GM12878 (cell line): ENCODE measurements around the gene PQBP1. TPM values are rescaled to one million over a fixed set of nuclear protein-coding genes. Genes with fewer than 3 reads are reported as not detected.
A peak's percentile ranks its signal among the peaks of the same experiment; 100 is the strongest.

Experiments
- ATAC-seq: fragments of 200-7000 bp; cut with Tn5 transposase; 3 replicates; pipeline ENCODE4 v1.9.1; 2020; ENCODE audit warnings: mild to moderate bottlenecking, moderate library complexity
- BruUV-seq: library from RNA; stranded (reverse); fragments of 400-500 nt; replicated peaks from 2 replicates; lab custom pipeline; 2021; lab: Mats Ljungman, UMichigan
- CTCF ChIA-PET: fragments of 300-600 bp; sonication (Branson Sonifier 250); formaldehyde crosslinking; extraction: SDS; loops from one replicate; lab custom pipeline; 2021; ENCODE audit warnings: inconsistent platforms; lab: Yijun Ruan, JAX
- POLR2A ChIA-PET: fragments of 350-600 bp; formaldehyde crosslinking; extraction: SDS; loops from one replicate; lab custom pipeline; 2021; ENCODE audit warnings: inconsistent platforms; lab: Charles Lee
- RAD21 ChIA-PET: fragments of 300-600 bp; sonication (Branson Sonifier 250); formaldehyde crosslinking; loops from one replicate; lab custom pipeline; 2023; ENCODE audit warnings: antibody characterized with exemption; ENCODE audit not compliant: unreplicated experiment; lab: Charles Lee
- SMC1A ChIA-PET: fragments of 300-600 bp; sonication (Branson Sonifier 250); formaldehyde crosslinking; loops from one replicate; lab custom pipeline; 2023; ENCODE audit not compliant: unreplicated experiment, uncharacterized antibody; lab: Charles Lee
- DNase-seq: peaks from one replicate; pipeline ENCODE4 v3.0.0-alpha.2; 2011; ENCODE audit warnings: low read depth, low spot score
- FAIRE-seq: peaks from 3 replicates; lab custom pipeline; 2011; peaks lifted over from hg19 to GRCh38; lab: Jason Lieb, UNC
- H2AFZ ChIP-seq: 2 replicates; pipeline ENCODE4 v1.6.0; 2011; ENCODE audit warnings: low read depth, low read length, control low read depth; ENCODE audit not compliant: control insufficient read depth
- H3K27ac ChIP-seq: 2 replicates; pipeline ENCODE4 v1.5.1; 2011; ENCODE audit warnings: control low read depth; ENCODE audit not compliant: control insufficient read depth, insufficient read depth
- H3K27me3 ChIP-seq, 2 experiments: replicated peaks in 1 of 2; 2 replicates each; pipeline versions ENCODE4 v1.6.0 to v1.6.1; 2011; ENCODE audit warnings: low read length in 1 of 2; ENCODE audit not compliant: control insufficient read depth in 2 of 2, insufficient read depth in 2 of 2
- H3K36me3 ChIP-seq, 2 experiments: 2 replicates each; pipeline ENCODE4 v1.5.1; 2011; ENCODE audit warnings: low read length in 1 of 2; ENCODE audit not compliant: control insufficient read depth in 2 of 2, insufficient read depth in 2 of 2
- H3K4me1 ChIP-seq: 2 replicates; pipeline ENCODE4 v1.6.1; 2011; ENCODE audit warnings: mild to moderate bottlenecking, low read length, moderate library complexity, mixed read lengths; ENCODE audit not compliant: control insufficient read depth, insufficient read depth
- H3K4me2 ChIP-seq: 2 replicates; pipeline ENCODE4 v1.6.0; 2011; ENCODE audit warnings: control low read depth; ENCODE audit not compliant: control insufficient read depth, insufficient read depth
- H3K4me3 ChIP-seq: fragments of 200-600 bp; sonication (generic); 2 replicates; pipeline ENCODE4 v1.5.1; 2016
- H3K79me2 ChIP-seq: 2 replicates; pipeline ENCODE4 v1.6.0; 2011; ENCODE audit warnings: low read length; ENCODE audit not compliant: control insufficient read depth, insufficient read depth
- H3K9ac ChIP-seq: 2 replicates; pipeline ENCODE4 v1.8.0; 2011; ENCODE audit warnings: low read length, control low read depth, mixed read lengths; ENCODE audit not compliant: control insufficient read depth, insufficient read depth
- H3K9me3 ChIP-seq: replicated peaks from 3 replicates; pipeline ENCODE4 v1.5.1; 2011; ENCODE audit warnings: mild to moderate bottlenecking, low read length; ENCODE audit not compliant: control insufficient read depth, insufficient read depth
- H4K20me1 ChIP-seq: 2 replicates; pipeline ENCODE4 v1.6.0; 2011; ENCODE audit not compliant: control insufficient read depth, insufficient read depth
- ASH2L ChIP-seq: fragments of 300-600, 200-600 bp; sonication (generic); IDR thresholded peaks from 2 replicates; pipeline ENCODE4 v1.6.1; 2017; ENCODE audit warnings: low read depth, mild to moderate bottlenecking, borderline replicate concordance
- ATF7 ChIP-seq: fragments of 450-650 bp; IDR thresholded peaks from 2 replicates; pipeline ENCODE4 v1.6.1; 2016; ENCODE audit warnings: low read depth, mild to moderate bottlenecking
- BACH1 ChIP-seq: fragments of 450-650 bp; IDR thresholded peaks from 2 replicates; pipeline ENCODE4 v1.6.1; 2017; ENCODE audit warnings: mild to moderate bottlenecking, borderline replicate concordance
- BCL11A ChIP-seq: IDR thresholded peaks from 2 replicates; pipeline ENCODE4 v1.6.1; 2011; ENCODE audit warnings: low read depth, low read length
- E4F1 ChIP-seq: fragments of 450-650 bp; IDR thresholded peaks from 2 replicates; pipeline ENCODE4 v1.6.1; 2018; ENCODE audit warnings: borderline replicate concordance, mild to moderate bottlenecking; ENCODE audit not compliant: partially characterized antibody
- EED ChIP-seq: sonication (generic); IDR thresholded peaks from 2 replicates; pipeline ENCODE4 v1.6.1; 2016; ENCODE audit warnings: antibody characterized with exemption, low read depth
- JUNB ChIP-seq: IDR thresholded peaks from 2 replicates; pipeline ENCODE4 v1.6.1; 2016; ENCODE audit warnings: antibody characterized with exemption, mild to moderate bottlenecking
- KAT2A ChIP-seq: conservative IDR thresholded peaks from 2 replicates; pipeline ENCODE4 v1.6.1; 2011; ENCODE audit warnings: low read depth, low read length; ENCODE audit not compliant: control insufficient read depth
- NR2C1 ChIP-seq: fragments of 450-650 bp; IDR thresholded peaks from 2 replicates; pipeline ENCODE4 v1.6.1; 2017; ENCODE audit warnings: antibody characterized with exemption, mild to moderate bottlenecking, moderate library complexity
- RB1 ChIP-seq: fragments of 450-650 bp; formaldehyde crosslinking; IDR thresholded peaks from 2 replicates; pipeline ENCODE4 v1.6.1; 2017; ENCODE audit warnings: mild to moderate bottlenecking, borderline replicate concordance
- SIN3A ChIP-seq: IDR thresholded peaks from 2 replicates; pipeline ENCODE4 v1.6.1; 2012; ENCODE audit warnings: low read depth, low read length, improper control_type of control experiment
- SIX5 ChIP-seq: IDR thresholded peaks from 2 replicates; pipeline ENCODE4 v1.6.1; 2011; ENCODE audit warnings: mild to moderate bottlenecking, low read depth, low read length, moderate library complexity; ENCODE audit not compliant: severe bottlenecking
- TARDBP ChIP-seq: IDR thresholded peaks from 2 replicates; pipeline ENCODE4 v1.6.1; 2016; ENCODE audit warnings: borderline replicate concordance
- WGBS: methylation state at CpG from one replicate; pipeline ENCODE4 v1.1.6; 2016; ENCODE audit warnings: low lambda C conversion rate; ENCODE audit not compliant: insufficient replicate concordance, insufficient coverage; ENCODE audit errors: missing lambda C conversion rate; 5-methylcytosine and 5-hydroxymethylcytosine counted together
- in situ Hi-C: fragments of 300-500 bp; cut with MboI; formaldehyde crosslinking; loops from 9 replicates; pipeline ENCODE4 v1.14.3; 2018; ENCODE audit warnings: mixed read lengths
- intact Hi-C: fragments of 100-400 bp; cut with micrococcal nuclease; formaldehyde crosslinking; loops from one replicate; pipeline ENCODE4 v1.14.2; 2022; ENCODE audit not compliant: unreplicated experiment
- polyA plus RNA-seq, 11 experiments: library from polyadenylated mRNA; depleted of rRNA in 4 of 11; unstranded in 6 of 11; stranded (reverse) in 5 of 11; fragments of >200 nt; fragmentation: Nextera tagmentation in 4 of 11; fragmentation: Illumina TruSeq in 1 of 11; extraction: Ambion mirVana in 4 of 11; extraction: Trizol in 1 of 11; gene quantifications; 1 replicate in 1 of 11; 2 replicates in 10 of 11; pipeline versions ENCODE4 v1.2.1 to v1.2.3, GENCODE V29; 2011 to 2016; ENCODE audit warnings: inconsistent platforms in 2 of 11, missing spikeins in 2 of 11, low read depth in 1 of 11
- total RNA-seq, 4 experiments: library from RNA; depleted of rRNA in 3 of 4; stranded (reverse); fragments of >200 nt in 3 of 4; fragmentation: Illumina TruSeq in 1 of 4; extraction: Trizol in 1 of 4; gene quantifications; 2 replicates each; pipeline versions ENCODE4 v1.2.1 to v1.2.3, GENCODE V29; 2013 to 2021
- TF ChIP-seq, protein P1 (sequence below): fragments of 450-650 bp; formaldehyde crosslinking; IDR thresholded peaks from 2 replicates; pipeline ENCODE4 v1.5.0; 2022; ENCODE audit warnings: mild to moderate bottlenecking, missing genetic modification characterization
- TF ChIP-seq, protein P2 (sequence below): fragments of 450-650 bp; IDR thresholded peaks from 2 replicates; pipeline ENCODE4 v1.6.1; 2017; ENCODE audit warnings: low read depth, mild to moderate bottlenecking, moderate library complexity

The PQBP1 gene
- total and polyA plus RNA-seq, 10 of the 15 experiments (the other 5 are each of a cell fraction or from before 2014, with no cell fraction given): 12.5 to 74.8 (median 68.5) TPM

- intact Hi-C loops: loop anchor here (5.0 kb wide), 2 partner anchors 40 to 125 kb away; partner anchors contain the start of genes OTUD5 and TFE3
- DNase-seq (peak; percentile 88), ATAC-seq (peak; percentile 62), FAIRE-seq (peak; percentile 93)
- ChIA-PET CTCF (interaction anchor here (1.0 to 2.7 kb wide), 8 partner anchors 10 to 30 kb away, joined by 3 to 9 read pairs (median 4); no protein-coding TSS in a partner anchor), POLR2A (interaction anchor here (1.0 to 2.3 kb wide), 2 partner anchors 19 to 22 kb away, joined by 3 to 8 read pairs; no protein-coding TSS in a partner anchor), SMC1A (interaction anchor here (1.0 to 1.9 kb wide), 2 partner anchors 20 to 22 kb away, joined by 4 to 7 read pairs; no protein-coding TSS in a partner anchor), RAD21 (interaction anchor here (1.0 kb wide), 1 partner anchor 20 kb away, joined by 4 read pairs; no protein-coding TSS in a partner anchor)
- H3K27me3 ChIP-seq: no peaks in the 10 kb centered on the region
- no peak overlapping the region for H2AFZ ChIP-seq
- H3K36me3 ChIP-seq: peaks cover 3 to 5% of the 10 kb centered on the region in 2 experiments; a peak in 3 of 4 replicates
- peaks cover 5% of the 10 kb centered on the region for H4K20me1 ChIP-seq
- 10% methylated on average over 27 of the region's 27 CpGs for WGBS
- H3K4me3 ChIP-seq: peak overlapping the region; percentile 65
- peaks cover 9% of the 10 kb centered on the region for H3K4me1 ChIP-seq
- no peaks in the 10 kb centered on the region; the same call in 2 of the 3 replicates for H3K9me3 ChIP-seq
- H3K79me2 ChIP-seq: peaks cover 41% of the 10 kb centered on the region
- H3K9ac ChIP-seq: peak overlapping the region; percentile 83
- peak overlapping the region; percentile 75 for H3K4me2 ChIP-seq
- no TSS peak for BruUV-seq
- in situ Hi-C loops: no loop called here
- H3K27ac ChIP-seq: peak overlapping the region; percentile 83
- TF ChIP-seq ATF7 (no peak), BACH1 (peak; percentile 62; the same call in 1 of the 2 replicates), EED (no peak), SIX5 (no peak), BCL11A (no peak), RB1 (no peak), NR2C1 (peak; percentile 92), ASH2L (no peak), KAT2A (no peak), E4F1 (no peak), TARDBP (no peak), SIN3A (peak; percentile 77; the same call in 1 of the 2 replicates), JUNB (no peak)
- TF ChIP-seq, protein P1, sequence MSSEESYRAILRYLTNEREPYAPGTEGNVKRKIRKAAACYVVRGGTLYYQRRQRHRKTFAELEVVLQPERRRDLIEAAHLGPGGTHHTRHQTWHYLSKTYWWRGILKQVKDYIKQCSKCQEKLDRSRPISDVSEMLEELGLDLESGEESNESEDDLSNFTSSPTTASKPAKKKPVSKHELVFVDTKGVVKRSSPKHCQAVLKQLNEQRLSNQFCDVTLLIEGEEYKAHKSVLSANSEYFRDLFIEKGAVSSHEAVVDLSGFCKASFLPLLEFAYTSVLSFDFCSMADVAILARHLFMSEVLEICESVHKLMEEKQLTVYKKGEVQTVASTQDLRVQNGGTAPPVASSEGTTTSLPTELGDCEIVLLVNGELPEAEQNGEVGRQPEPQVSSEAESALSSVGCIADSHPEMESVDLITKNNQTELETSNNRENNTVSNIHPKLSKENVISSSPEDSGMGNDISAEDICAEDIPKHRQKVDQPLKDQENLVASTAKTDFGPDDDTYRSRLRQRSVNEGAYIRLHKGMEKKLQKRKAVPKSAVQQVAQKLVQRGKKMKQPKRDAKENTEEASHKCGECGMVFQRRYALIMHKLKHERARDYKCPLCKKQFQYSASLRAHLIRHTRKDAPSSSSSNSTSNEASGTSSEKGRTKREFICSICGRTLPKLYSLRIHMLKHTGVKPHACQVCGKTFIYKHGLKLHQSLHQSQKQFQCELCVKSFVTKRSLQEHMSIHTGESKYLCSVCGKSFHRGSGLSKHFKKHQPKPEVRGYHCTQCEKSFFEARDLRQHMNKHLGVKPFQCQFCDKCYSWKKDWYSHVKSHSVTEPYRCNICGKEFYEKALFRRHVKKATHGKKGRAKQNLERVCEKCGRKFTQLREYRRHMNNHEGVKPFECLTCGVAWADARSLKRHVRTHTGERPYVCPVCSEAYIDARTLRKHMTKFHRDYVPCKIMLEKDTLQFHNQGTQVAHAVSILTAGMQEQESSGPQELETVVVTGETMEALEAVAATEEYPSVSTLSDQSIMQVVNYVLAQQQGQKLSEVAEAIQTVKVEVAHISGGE (CRISPR knock-in tag): no peak
- TF ChIP-seq, protein P2, sequence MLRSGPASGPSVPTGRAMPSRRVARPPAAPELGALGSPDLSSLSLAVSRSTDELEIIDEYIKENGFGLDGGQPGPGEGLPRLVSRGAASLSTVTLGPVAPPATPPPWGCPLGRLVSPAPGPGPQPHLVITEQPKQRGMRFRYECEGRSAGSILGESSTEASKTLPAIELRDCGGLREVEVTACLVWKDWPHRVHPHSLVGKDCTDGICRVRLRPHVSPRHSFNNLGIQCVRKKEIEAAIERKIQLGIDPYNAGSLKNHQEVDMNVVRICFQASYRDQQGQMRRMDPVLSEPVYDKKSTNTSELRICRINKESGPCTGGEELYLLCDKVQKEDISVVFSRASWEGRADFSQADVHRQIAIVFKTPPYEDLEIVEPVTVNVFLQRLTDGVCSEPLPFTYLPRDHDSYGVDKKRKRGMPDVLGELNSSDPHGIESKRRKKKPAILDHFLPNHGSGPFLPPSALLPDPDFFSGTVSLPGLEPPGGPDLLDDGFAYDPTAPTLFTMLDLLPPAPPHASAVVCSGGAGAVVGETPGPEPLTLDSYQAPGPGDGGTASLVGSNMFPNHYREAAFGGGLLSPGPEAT: 0 out of 2 replicates have a peak, but pooled peaks have one; percentile 45
Measured at GRCh38 chrX:48917139-48918001, 19.6 kb downstream of the PQBP1 start.
